Glutamatergic neuron (in vitro differentiated cells): ENCODE measurements around the gene RBM20. TPM values are rescaled to one million over a fixed set of nuclear protein-coding genes. Genes with fewer than 3 reads are reported as not detected.
A peak's percentile ranks its signal among the peaks of the same experiment; 100 is the strongest.

Experiments
- DNase-seq: peaks from one replicate; pipeline ENCODE4 v3.0.0; 2022
- H3K27ac Mint-ChIP-seq: one replicate; pipeline ENCODE4 v1.8.0; 2020; ENCODE audit warnings: mild to moderate bottlenecking, mixed read lengths, inconsistent platforms; ENCODE audit not compliant: unreplicated experiment
- H3K27me3 Mint-ChIP-seq: one replicate; pipeline ENCODE4 v1.8.0; 2020; ENCODE audit warnings: mild to moderate bottlenecking, moderate library complexity, mixed read lengths, inconsistent platforms; ENCODE audit not compliant: unreplicated experiment
- H3K36me3 Mint-ChIP-seq: one replicate; pipeline ENCODE4 v1.8.0; 2020; ENCODE audit warnings: mild to moderate bottlenecking, mixed read lengths, inconsistent platforms; ENCODE audit not compliant: unreplicated experiment
- H3K4me1 Mint-ChIP-seq: one replicate; pipeline ENCODE4 v1.8.0; 2020; ENCODE audit warnings: mild to moderate bottlenecking, low read depth, mixed read lengths, inconsistent platforms; ENCODE audit not compliant: unreplicated experiment
- H3K4me3 Mint-ChIP-seq: one replicate; pipeline ENCODE4 v1.8.0; 2020; ENCODE audit warnings: mild to moderate bottlenecking, mixed read lengths, inconsistent platforms; ENCODE audit not compliant: unreplicated experiment
- H3K9me3 Mint-ChIP-seq: one replicate; pipeline ENCODE4 v1.8.0; 2020; ENCODE audit warnings: mild to moderate bottlenecking, moderate library complexity, mixed read lengths, inconsistent platforms; ENCODE audit not compliant: unreplicated experiment
- total RNA-seq: library from RNA; stranded (reverse); fragmentation: NEBNext Ultra II Directional; extraction: Animal tissue kit (Norgen Biotek cat#: 25700); gene quantifications from one replicate; pipeline ENCODE4 v1.2.1, GENCODE V29; 2021; ENCODE audit not compliant: unreplicated experiment
- TF ChIP-seq, protein P1 (sequence below): fragments of 200-600 bp; sonication (generic); IDR thresholded peaks from one replicate; pipeline ENCODE4 v1.5.0; 2021; ENCODE audit not compliant: partially characterized antibody, unreplicated experiment

Gene RBM20
- total RNA-seq, 1 donor from 2014 or later = 5.8 TPM

GRCh38 chr10:110632591-110633215 lies 11.4 kb upstream of the RBM20 start:
- H3K4me1 Mint-ChIP-seq = peaks cover 24% of the 10 kb centered on the region
- no peaks in the 10 kb centered on the region for H3K36me3 Mint-ChIP-seq
- no peak for DNase-seq
- H3K9me3 Mint-ChIP-seq = peaks cover 4% of the 10 kb centered on the region
- TF ChIP-seq, protein P1, sequence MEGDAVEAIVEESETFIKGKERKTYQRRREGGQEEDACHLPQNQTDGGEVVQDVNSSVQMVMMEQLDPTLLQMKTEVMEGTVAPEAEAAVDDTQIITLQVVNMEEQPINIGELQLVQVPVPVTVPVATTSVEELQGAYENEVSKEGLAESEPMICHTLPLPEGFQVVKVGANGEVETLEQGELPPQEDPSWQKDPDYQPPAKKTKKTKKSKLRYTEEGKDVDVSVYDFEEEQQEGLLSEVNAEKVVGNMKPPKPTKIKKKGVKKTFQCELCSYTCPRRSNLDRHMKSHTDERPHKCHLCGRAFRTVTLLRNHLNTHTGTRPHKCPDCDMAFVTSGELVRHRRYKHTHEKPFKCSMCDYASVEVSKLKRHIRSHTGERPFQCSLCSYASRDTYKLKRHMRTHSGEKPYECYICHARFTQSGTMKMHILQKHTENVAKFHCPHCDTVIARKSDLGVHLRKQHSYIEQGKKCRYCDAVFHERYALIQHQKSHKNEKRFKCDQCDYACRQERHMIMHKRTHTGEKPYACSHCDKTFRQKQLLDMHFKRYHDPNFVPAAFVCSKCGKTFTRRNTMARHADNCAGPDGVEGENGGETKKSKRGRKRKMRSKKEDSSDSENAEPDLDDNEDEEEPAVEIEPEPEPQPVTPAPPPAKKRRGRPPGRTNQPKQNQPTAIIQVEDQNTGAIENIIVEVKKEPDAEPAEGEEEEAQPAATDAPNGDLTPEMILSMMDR = no peak
- no peaks in the 10 kb centered on the region for H3K27me3 Mint-ChIP-seq
- no peak overlapping the region for H3K4me3 Mint-ChIP-seq
- no peak overlapping the region for H3K27ac Mint-ChIP-seq

DNA sequence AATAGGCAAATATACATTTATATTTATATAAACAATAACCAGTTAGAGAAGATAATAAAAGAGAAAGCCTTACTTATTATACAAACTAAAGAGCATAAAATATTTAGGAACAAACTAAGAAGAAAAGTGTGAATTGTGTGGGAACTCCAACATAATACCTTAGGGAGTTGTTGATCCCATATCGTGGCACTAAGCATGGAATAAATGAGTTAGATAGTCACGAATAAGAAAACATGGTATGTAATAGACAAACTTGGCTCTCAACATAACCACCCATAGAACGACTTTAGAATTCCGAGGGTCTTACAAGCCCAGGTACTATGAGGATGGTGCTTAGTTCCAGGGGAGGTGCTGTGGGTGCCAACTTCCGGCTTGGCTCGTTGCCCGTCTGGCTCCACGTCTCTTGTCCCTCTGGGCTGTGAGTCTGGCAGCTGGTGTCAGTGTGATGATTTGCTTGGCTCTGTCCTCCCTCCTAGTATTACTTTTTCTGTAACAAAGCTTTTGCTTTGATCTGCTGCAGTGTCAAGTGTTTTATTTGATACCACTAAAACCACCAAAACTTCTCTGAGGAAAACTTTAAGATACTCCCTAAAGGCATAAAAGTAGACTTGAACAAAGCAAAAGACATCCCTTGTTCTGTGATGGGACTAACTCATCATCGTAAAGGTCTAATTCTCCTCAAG lies 9.5 kb upstream of the RBM20 start:
- TF ChIP-seq, protein P1 = no peak
- peaks cover 27% of the 10 kb centered on the region for H3K4me1 Mint-ChIP-seq
- no peak overlapping the region for H3K27ac Mint-ChIP-seq
- no peaks in the 10 kb centered on the region for H3K27me3 Mint-ChIP-seq
- H3K36me3 Mint-ChIP-seq = no peaks in the 10 kb centered on the region
- H3K9me3 Mint-ChIP-seq = peaks cover 4% of the 10 kb centered on the region
- no peak for DNase-seq
- H3K4me3 Mint-ChIP-seq = no peak overlapping the region

GRCh38 chr10:110636572-110636931 lies 7.6 kb upstream of the RBM20 start:
- Mint-ChIP-seq H3K27me3 (no peaks in the 10 kb centered on the region), H3K27ac (peak overlapping the region; percentile 15), H3K4me1 (peaks cover 35% of the 10 kb centered on the region), H3K36me3 (no peaks in the 10 kb centered on the region), H3K4me3 (peak overlapping the region; percentile 49), H3K9me3 (peaks cover 4% of the 10 kb centered on the region)
- TF ChIP-seq, protein P1 = no peak
- no peak for DNase-seq

DNA sequence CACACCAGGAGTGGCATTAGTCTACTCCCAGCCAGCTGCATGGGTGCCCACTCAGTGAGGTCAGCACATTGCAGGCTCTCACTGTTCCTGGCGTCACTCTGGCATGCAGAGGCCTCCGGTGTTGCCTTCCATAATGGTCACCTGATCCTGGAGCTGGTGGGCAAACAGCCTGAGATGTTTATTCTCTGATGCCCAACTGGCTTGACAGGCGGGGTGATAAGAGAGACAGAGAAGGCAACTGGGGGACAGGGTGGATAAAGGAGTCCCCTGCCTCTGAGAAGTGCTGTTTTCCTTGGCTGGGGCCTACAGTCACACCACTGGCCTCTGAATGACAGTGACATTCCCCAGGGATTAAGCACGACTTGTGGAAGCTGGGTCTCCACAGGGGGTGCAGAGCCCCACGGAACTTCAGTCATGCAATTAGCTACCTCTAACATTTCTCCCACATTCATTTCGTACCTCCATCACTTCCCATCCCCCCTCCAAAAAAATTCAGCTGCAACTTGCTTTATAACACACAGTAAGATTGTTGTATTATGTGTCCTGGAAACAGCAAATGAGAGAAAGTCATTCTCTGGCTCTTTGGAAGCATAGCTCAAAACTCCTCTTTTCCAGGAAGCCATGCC lies 7.1 kb upstream of the RBM20 start:
- no peak overlapping the region for H3K4me3 Mint-ChIP-seq
- no peaks in the 10 kb centered on the region for H3K36me3 Mint-ChIP-seq

More for the DNA sequence above, 7.1 kb upstream of the RBM20 start:
- H3K27ac Mint-ChIP-seq = peak overlapping the region; percentile 15
- TF ChIP-seq, protein P1 = no peak
- H3K9me3 Mint-ChIP-seq = peaks cover 5% of the 10 kb centered on the region
- DNase-seq = no peak
- peaks cover 39% of the 10 kb centered on the region for H3K4me1 Mint-ChIP-seq
- H3K27me3 Mint-ChIP-seq = no peaks in the 10 kb centered on the region
